Measurements from ENCODE around the gene B3GNT7.

GRCh38 chr2:231413456-231413855 is 17.9 kb downstream of the B3GNT7 start:
- no peak for TF ChIP-seq POLR2A (IDR thresholded peaks at IDR 0.05)
- no peak for TF ChIP-seq CTCF (IDR thresholded peaks at IDR 0.05)
